ENCODE results near the gene APOOL.
"Not testable (repeated sequence)": the region's sequence is repeated elsewhere in the genome, so short reads cannot be mapped to it uniquely, and the experiment has no call there.

The APOOL gene

GRCh38 chrX:85077247-85077646, 73.6 kb downstream of the APOOL start:
- not testable (repeated sequence) for FAIRE-seq; DNase-seq (ENCODE audit: insufficient read length, low spot score)

GRCh38 chrX:85084770-85085393, 81.2 kb downstream of the APOOL start:
- DNase-seq (ENCODE audit: insufficient read length, low spot score): peak; percentile 12

GRCh38 chrX:85089321-85089840, 85.7 kb downstream of the APOOL start:
- DNase-seq (ENCODE audit: insufficient read length, low spot score) (no peak), FAIRE-seq (no peak)

More at GRCh38 chrX:85084770-85085393, 81.2 kb downstream of the APOOL start:
- peak; percentile 89 for FAIRE-seq

GRCh38 chrX:85107407-85107806, 103.7 kb downstream of the APOOL start:
- FAIRE-seq (no peak), DNase-seq (ENCODE audit: insufficient read length, low spot score) (no peak)

GRCh38 chrX:85108165-85108564, 104.5 kb downstream of the APOOL start:
- no peak for FAIRE-seq
- no peak for DNase-seq (ENCODE audit: insufficient read length, low spot score)

GRCh38 chrX:85109235-85109634, 105.6 kb downstream of the APOOL start:
- FAIRE-seq (no peak), DNase-seq (ENCODE audit: insufficient read length, low spot score) (no peak)

- no peak for DNase-seq (ENCODE audit: insufficient read length, low spot score)
Measured at GRCh38 chrX:85111347-85111746, 107.7 kb downstream of the APOOL start.

GRCh38 chrX:85112293-85112692, 108.6 kb downstream of the APOOL start:
- DNase-seq (ENCODE audit: insufficient read length, low spot score): no peak
- no peak for FAIRE-seq

More at GRCh38 chrX:85111347-85111746, 107.7 kb downstream of the APOOL start:
- FAIRE-seq: peak; percentile 60

- DNase-seq (ENCODE audit: insufficient read length, low spot score) (no peak), FAIRE-seq (no peak)
Measured at GRCh38 chrX:85113746-85114145, 110.1 kb downstream of the APOOL start.

- FAIRE-seq (no peak), DNase-seq (ENCODE audit: insufficient read length, low spot score) (no peak)
Measured at GRCh38 chrX:85114171-85114570, 110.5 kb downstream of the APOOL start.

GRCh38 chrX:85114776-85115175, 111.1 kb downstream of the APOOL start:
- FAIRE-seq: no peak
- no peak for DNase-seq (ENCODE audit: insufficient read length, low spot score)

- no peak for DNase-seq (ENCODE audit: insufficient read length, low spot score)
Measured at GRCh38 chrX:85115252-85115651, 111.6 kb downstream of the APOOL start.

GRCh38 chrX:85136409-85136808, 132.7 kb downstream of the APOOL start:
- DNase-seq (ENCODE audit: insufficient read length, low spot score): no peak
- FAIRE-seq: no peak

More at GRCh38 chrX:85115252-85115651, 111.6 kb downstream of the APOOL start:
- FAIRE-seq: no peak

GRCh38 chrX:85139422-85139821, 135.7 kb downstream of the APOOL start:
- FAIRE-seq (no peak), DNase-seq (ENCODE audit: insufficient read length, low spot score) (no peak)

- DNase-seq (ENCODE audit: insufficient read length, low spot score): no peak
- no peak for FAIRE-seq
Measured at GRCh38 chrX:85140964-85141363, 137.3 kb downstream of the APOOL start.

Measured in GM19239 (cell line).